ENCODE data around the gene KRT8. TPM values are rescaled to one million over a fixed set of nuclear protein-coding genes. Genes with fewer than 3 reads are reported as not detected.

KRT8 gene
- polyA plus RNA-seq, 1 of the 3 experiments (the other 2 are of a cell fraction), result 49.4 TPM

DNA sequence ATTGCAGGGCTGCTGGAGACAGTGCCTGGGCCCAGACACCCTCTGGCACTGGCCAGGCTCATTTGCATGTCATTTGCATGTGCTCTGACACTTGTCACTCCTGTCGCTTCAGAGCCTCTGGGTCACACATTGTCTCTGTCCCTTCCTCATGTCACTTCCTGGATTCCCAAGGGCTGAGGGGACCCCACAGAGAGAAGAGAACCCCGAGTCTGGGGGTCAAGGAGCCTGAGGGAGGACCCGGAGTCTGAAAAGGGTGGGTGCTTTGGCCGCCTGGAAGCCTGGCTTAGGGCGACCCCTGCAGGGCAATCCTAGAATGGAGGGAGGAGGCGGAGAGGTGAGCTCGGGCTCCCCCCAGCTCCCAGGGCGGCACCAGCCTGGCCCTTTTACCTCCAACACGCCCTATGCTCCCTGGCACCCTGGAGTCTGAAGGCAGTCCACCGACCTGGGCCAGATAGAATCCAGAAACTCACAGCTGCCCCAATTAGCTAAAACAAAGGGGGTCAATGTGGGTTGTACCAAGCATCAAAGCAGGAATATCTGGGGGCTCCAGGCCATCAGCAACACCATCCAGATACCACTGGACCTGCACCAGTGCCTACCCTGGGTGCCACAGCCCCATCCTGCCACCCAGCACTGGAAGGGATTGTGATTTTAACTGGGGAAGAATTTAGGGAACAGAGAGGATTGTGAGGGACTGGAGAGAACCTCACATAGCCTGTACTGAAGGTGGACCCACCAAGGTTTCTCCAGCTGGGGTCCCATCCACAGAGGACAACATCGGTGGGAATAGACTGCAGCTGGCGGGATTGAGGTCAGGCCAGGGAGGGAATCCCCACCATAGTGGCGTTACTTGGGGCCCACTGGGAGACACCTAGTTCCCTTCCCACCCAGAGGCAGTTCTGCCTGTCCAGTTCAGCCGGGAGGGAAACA lies 34.2 kb downstream of the KRT8 start:
- ChIA-PET CTCF (interaction anchor here (0.6 to 3.2 kb wide), 18 partner anchors 9 to 740 kb away, joined by 3 to 30 read pairs (median 3); partner anchors contain the start of gene KRT1), POLR2A (interaction anchor here (0.6 kb wide), 1 partner anchor 291 kb away, joined by 3 read pairs; no protein-coding TSS in a partner anchor)
- Histone ChIP-seq H4K20me1 (ENCODE audit: insufficient read depth) (no peaks in the 10 kb centered on the region), H3K4me1 (ENCODE audit: control insufficient read depth in 1 of 2, insufficient read depth in 2 of 2, low read depth in 1 of 2, low read length in 1 of 2) (peaks cover 10 to 18% of the 10 kb centered on the region in 2 experiments; a peak in 3 of 4 replicates), H3K4me2 (peak overlapping the region; percentile 62; the same call in 1 of the 2 replicates), H3F3A (replicated peaks; ENCODE audit: insufficient read depth) (peaks cover 9% of the 10 kb centered on the region), H3K9me2 (no peaks in the 10 kb centered on the region), H3K27me3 (ENCODE audit: insufficient read depth) (no peaks in the 10 kb centered on the region), H3K9me3 (no peaks in the 10 kb centered on the region), H3K4me3 (ENCODE audit: low read depth in 2 of 2, low read length in 1 of 2) (no peak overlapping the region; a peak in 1 of 4 replicates), H2AFZ (ENCODE audit: low read depth) (peak overlapping the region; percentile 16; the same call in 1 of the 2 replicates), H3K36me3 (replicated peaks in 1 of 2; ENCODE audit: control insufficient read depth in 1 of 2, insufficient read depth in 2 of 2, low read length in 1 of 2) (no peaks in the 10 kb centered on the region), H3K27ac (ENCODE audit: low read depth in 2 of 2, low read length in 1 of 2) (peak overlapping the region in 1 of 2 experiments; percentile 69; a peak in 2 of 4 replicates), H3K79me2 (ENCODE audit: insufficient read depth) (no peaks in the 10 kb centered on the region), H3K9ac (peak overlapping the region; percentile 40; the same call in 1 of the 2 replicates)
- 21% methylated on average over 10 of the region's 14 CpGs for WGBS (ENCODE audit: low lambda C conversion rate)
- peak; percentile 84 for DNase-seq
- TF ChIP-seq RCOR1 (IDR thresholded peaks at IDR 0.05; ENCODE audit: low read length) (no peak), TCF12 (IDR thresholded peaks at IDR 0.05) (no peak), EP300 (IDR thresholded peaks at IDR 0.05; ENCODE audit: borderline replicate concordance in 1 of 2, low read depth in 1 of 2, low read length in 1 of 2) (no peak), RFX5 (IDR thresholded peaks at IDR 0.05; ENCODE audit: low read length) (no peak), TAF1 (IDR thresholded peaks at IDR 0.05; ENCODE audit: borderline replicate concordance, low read depth, low read length) (no peak), SMC3 (IDR thresholded peaks at IDR 0.05; ENCODE audit: low read depth, low read length) (peak; percentile 52), MAX (IDR thresholded peaks at IDR 0.05; ENCODE audit: low read depth) (no peak), ELF1 (IDR thresholded peaks at IDR 0.05) (no peak), CHD2 (IDR thresholded peaks at IDR 0.05; ENCODE audit: low read length, partially characterized antibody) (no peak), FOSL2 (IDR thresholded peaks at IDR 0.05; ENCODE audit: borderline replicate concordance, low read depth) (no peak), RAD21 (IDR thresholded peaks at IDR 0.05; ENCODE audit: low read length) (peak; percentile 71), GATA2 (CRISPR knock-in tag; IDR thresholded peaks at IDR 0.05) (no peak)
- TF ChIP-seq, protein P1, sequence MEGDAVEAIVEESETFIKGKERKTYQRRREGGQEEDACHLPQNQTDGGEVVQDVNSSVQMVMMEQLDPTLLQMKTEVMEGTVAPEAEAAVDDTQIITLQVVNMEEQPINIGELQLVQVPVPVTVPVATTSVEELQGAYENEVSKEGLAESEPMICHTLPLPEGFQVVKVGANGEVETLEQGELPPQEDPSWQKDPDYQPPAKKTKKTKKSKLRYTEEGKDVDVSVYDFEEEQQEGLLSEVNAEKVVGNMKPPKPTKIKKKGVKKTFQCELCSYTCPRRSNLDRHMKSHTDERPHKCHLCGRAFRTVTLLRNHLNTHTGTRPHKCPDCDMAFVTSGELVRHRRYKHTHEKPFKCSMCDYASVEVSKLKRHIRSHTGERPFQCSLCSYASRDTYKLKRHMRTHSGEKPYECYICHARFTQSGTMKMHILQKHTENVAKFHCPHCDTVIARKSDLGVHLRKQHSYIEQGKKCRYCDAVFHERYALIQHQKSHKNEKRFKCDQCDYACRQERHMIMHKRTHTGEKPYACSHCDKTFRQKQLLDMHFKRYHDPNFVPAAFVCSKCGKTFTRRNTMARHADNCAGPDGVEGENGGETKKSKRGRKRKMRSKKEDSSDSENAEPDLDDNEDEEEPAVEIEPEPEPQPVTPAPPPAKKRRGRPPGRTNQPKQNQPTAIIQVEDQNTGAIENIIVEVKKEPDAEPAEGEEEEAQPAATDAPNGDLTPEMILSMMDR (IDR thresholded peaks at IDR 0.05), result peak; percentile 85
- TF ChIP-seq, protein P2, sequence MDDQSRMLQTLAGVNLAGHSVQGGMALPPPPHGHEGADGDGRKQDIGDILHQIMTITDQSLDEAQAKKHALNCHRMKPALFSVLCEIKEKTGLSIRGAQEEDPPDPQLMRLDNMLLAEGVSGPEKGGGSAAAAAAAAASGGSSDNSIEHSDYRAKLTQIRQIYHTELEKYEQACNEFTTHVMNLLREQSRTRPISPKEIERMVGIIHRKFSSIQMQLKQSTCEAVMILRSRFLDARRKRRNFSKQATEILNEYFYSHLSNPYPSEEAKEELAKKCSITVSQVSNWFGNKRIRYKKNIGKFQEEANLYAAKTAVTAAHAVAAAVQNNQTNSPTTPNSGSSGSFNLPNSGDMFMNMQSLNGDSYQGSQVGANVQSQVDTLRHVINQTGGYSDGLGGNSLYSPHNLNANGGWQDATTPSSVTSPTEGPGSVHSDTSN (IDR thresholded peaks at IDR 0.05), result no peak

Data from SK-N-SH (cell line).